ES-I3 (cell line): ENCODE results near the gene MATN1.
"Not testable (repeated sequence)": the region's sequence is repeated elsewhere in the genome, so short reads cannot be mapped to it uniquely, and the experiment has no call there.

Source experiments
- H3K36me3 ChIP-seq: 2 replicates; pipeline ENCODE4 v1.6.1; 2013; ENCODE audit warnings: mild to moderate bottlenecking, low read length, control low read depth, moderate library complexity; ENCODE audit not compliant: insufficient read depth
- H3K4me1 ChIP-seq: 2 replicates; pipeline ENCODE4 v1.6.1; 2013; ENCODE audit warnings: mild to moderate bottlenecking, control low read depth, low read length; ENCODE audit not compliant: insufficient read depth
- H3K9ac ChIP-seq: 2 replicates; pipeline ENCODE4 v1.6.1; 2013; ENCODE audit warnings: low read depth, mild to moderate bottlenecking, low read length, moderate library complexity
- H3K9me3 ChIP-seq: 2 replicates; pipeline ENCODE4 v1.6.1; 2013; ENCODE audit warnings: mild to moderate bottlenecking, low read length, moderate library complexity; ENCODE audit not compliant: control insufficient read depth, insufficient read depth

The MATN1 gene, protein sequence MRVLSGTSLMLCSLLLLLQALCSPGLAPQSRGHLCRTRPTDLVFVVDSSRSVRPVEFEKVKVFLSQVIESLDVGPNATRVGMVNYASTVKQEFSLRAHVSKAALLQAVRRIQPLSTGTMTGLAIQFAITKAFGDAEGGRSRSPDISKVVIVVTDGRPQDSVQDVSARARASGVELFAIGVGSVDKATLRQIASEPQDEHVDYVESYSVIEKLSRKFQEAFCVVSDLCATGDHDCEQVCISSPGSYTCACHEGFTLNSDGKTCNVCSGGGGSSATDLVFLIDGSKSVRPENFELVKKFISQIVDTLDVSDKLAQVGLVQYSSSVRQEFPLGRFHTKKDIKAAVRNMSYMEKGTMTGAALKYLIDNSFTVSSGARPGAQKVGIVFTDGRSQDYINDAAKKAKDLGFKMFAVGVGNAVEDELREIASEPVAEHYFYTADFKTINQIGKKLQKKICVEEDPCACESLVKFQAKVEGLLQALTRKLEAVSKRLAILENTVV

GRCh38 chr1:30723331-30723755 lies at the start of gene MATN1:
Gene MATN1 (minus strand): TSS chr1:30723585. CDS start chr1:30723551, 34 bp downstream.
- H3K9ac ChIP-seq = no peak within 1 kb of the TSS
- no peaks in the 10 kb centered on the region for H3K36me3 ChIP-seq
- H3K4me1 ChIP-seq = peaks cover 21% of the 10 kb centered on the region
- H3K9me3 ChIP-seq = no peaks in the 10 kb centered on the region

GRCh38 chr1:30771005-30771404 lies 47.6 kb upstream of the MATN1 start:
- Histone ChIP-seq H3K4me1 (0 out of 2 replicates have a peak, but pooled peaks cover 3% of the 10 kb centered on the region), H3K9ac (no peak overlapping the region), H3K36me3 (no peaks in the 10 kb centered on the region), H3K9me3 (no peaks in the 10 kb centered on the region)

GRCh38 chr1:30770150-30770549 lies 46.8 kb upstream of the MATN1 start:
- no peaks in the 10 kb centered on the region for H3K9me3 ChIP-seq
- H3K36me3 ChIP-seq = no peaks in the 10 kb centered on the region
- H3K4me1 ChIP-seq = 0 out of 2 replicates have a peak, but pooled peaks cover 3% of the 10 kb centered on the region
- H3K9ac ChIP-seq = no peak overlapping the region

DNA sequence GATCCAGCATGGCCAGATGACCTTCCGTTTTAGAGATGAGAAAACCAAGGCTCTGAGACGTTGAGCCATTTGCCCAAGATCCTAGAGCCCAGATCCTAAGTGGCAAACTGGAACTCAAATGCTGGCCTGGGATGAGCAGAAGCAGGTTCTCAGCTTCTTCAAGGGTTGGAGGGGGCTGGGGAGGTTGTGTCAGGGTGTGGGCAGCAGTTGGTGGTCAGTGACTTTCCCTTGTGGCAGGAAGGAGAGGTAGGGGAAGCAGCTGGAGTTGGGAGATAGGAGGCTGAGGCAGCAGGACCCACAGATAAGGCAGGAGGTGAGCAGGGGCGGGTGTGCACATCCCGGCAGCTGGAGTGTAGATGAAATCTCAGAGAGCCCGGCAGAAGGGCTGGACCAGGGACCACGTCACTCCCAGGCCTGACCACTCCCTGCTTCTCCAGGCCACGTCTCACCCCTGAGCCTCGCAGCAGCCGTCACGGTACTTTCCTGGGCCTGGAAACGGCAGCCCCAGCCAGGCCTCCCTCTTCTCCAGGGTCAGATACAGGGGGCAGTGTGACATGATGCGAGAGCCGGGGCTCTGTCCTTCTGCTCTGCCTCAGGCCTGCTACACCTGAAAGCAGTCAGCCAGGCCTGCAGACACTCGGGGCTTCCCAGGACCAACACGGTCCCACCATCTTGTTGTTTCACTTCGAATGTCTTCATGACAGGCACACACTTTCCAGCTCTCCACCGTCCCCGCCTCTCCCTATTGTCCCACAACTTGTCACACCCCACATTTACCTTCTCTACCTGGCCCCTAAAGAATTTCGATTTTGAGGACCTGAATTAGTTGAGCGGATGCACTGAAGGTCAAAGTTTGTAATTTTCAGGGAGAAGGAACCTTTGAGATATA lies 45.7 kb upstream of the MATN1 start:
- Histone ChIP-seq H3K36me3 (no peaks in the 10 kb centered on the region), H3K9me3 (no peaks in the 10 kb centered on the region), H3K9ac (no peak overlapping the region), H3K4me1 (0 out of 2 replicates have a peak, but pooled peaks cover 3% of the 10 kb centered on the region)

DNA sequence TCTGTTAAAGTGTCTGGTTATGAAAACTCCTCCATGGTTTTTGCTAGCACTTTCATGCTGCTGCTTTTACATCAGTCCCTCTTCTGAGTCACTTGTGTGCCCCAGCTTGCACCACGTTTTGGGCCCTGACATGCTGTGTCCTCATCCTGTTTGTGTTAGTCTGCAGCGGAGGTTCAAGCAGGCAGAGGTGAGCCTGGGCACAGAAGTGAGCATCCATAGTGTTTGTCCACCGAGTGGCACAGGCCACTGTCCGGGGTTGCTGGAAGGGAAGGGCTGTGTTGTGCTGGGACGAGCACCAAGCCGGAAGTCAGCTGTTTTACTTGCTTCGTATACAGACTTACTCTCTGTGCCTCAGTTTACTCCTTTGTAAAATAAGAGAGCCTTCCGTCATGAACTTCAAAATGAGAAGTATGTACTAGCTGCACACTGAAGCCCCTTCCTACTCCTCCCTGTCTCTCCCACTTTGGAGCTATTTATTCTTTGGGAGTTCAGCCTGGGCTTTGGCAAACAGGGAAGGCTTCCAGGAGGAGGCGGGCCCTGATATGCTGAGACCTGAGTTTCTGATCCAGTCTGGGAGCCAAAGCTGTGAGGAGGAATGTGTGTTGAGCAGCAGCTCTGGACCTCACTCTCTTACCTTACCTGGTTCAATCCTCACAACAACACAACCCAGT lies 44.9 kb upstream of the MATN1 start:
- Histone ChIP-seq H3K4me1 (peaks cover 3% of the 10 kb centered on the region; the same call in 1 of the 2 replicates), H3K9me3 (no peaks in the 10 kb centered on the region), H3K9ac (no peak overlapping the region), H3K36me3 (no peaks in the 10 kb centered on the region)

GRCh38 chr1:30766948-30767347 lies 43.6 kb upstream of the MATN1 start:
- not testable (repeated sequence) for H3K36me3 ChIP-seq, H3K4me1 ChIP-seq, H3K9me3 ChIP-seq, H3K9ac ChIP-seq

DNA sequence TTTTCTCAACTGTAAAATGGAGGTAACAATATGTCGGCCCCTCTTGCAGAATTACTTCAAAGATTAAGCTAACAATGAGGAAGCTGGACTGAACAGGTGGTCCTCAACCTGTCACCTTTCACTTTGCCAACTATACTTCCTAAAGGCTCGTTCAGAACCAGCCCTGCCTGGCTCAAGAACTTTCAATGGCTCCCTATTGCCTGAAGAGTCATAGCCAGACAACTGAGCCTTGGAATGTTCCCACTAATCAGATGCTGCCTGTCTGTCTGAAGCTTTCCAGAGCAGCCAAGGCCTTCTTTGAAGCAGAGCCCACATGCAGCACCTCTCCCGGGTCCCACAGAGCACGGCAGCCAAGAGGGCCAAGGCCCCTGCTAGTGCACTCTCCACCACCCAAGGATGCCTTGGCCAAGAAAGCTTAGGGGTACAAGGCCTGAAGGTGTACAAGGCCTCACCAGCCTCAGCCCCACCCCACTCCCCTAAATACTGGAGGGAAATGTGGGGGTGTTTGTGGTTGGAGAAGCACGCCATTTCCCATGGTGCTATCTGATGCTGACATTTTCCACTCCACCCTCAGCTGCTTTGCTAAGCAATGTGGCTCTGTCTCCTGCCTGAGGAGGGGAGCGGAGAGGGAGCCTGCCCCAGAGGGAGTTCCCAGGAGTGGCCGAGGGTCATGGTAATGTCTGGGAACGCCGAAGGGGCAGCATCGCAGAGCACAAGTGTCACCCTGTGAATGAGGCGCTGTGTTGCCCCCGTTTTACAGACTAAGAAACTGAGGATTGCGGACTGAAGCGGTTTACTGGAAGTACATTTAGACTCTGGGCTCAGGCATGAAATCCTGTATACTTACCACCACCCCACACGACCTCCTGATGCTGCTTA lies 42.4 kb upstream of the MATN1 start:
- Histone ChIP-seq H3K4me1 (peaks cover 19% of the 10 kb centered on the region), H3K9ac (no peak overlapping the region), H3K36me3 (no peaks in the 10 kb centered on the region), H3K9me3 (no peaks in the 10 kb centered on the region)

GRCh38 chr1:30764939-30765555 lies 41.7 kb upstream of the MATN1 start:
- Histone ChIP-seq H3K4me1 (peaks cover 20% of the 10 kb centered on the region), H3K9ac (no peak overlapping the region), H3K9me3 (no peaks in the 10 kb centered on the region), H3K36me3 (no peaks in the 10 kb centered on the region)

DNA sequence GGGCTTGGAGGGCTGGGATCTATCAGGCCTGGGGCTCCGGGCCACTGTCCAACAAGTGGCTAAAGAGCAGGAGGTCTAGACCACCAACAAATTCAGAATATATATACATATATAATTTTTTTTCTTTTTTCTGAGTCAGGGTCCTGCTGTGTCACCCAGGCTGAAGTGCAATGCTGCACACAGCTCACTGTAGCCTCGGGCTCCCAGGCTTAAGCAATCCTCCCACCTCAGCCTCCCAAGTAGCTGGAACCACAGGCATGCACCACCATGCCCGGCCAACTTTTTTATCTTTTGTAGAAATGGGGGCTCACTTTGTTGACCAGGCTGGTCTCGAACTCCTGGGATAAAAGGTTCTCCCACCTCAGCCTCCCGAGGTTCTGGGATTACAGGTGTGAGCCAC lies 41.0 kb upstream of the MATN1 start:
- H3K9ac ChIP-seq = no peak overlapping the region
- H3K36me3 ChIP-seq = no peaks in the 10 kb centered on the region
- no peaks in the 10 kb centered on the region for H3K9me3 ChIP-seq
- H3K4me1 ChIP-seq = peaks cover 20% of the 10 kb centered on the region

DNA sequence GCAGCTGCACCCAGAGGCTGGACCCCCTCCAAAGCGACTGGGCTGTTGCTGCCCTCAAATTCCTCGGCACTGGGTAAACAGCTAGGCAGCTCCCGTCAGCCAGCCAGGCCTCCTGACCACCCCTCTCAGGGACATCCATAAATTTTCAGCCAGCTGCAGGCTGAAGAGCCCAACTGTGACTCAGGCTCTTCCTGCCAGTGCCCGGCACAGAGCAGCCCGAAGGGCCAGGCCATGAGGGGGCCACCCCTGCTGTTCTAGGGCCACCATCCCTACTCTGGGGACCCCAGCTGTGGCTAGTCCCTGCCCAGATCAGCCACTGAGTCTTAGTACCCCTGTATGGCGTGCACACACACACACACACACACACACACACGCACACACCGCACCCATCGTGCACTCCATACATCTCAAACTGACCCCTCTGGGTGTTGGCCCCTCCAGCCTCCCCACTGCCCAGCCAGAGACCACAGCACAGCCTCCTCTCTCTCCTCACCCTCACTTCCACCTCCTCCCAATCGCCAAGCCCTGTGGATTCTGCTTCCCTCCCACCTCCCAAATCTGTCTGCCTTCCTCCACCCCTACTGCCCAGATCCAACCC lies 40.4 kb upstream of the MATN1 start:
- Histone ChIP-seq H3K9me3 (no peaks in the 10 kb centered on the region), H3K4me1 (peaks cover 20% of the 10 kb centered on the region), H3K36me3 (no peaks in the 10 kb centered on the region), H3K9ac (no peak overlapping the region)

DNA sequence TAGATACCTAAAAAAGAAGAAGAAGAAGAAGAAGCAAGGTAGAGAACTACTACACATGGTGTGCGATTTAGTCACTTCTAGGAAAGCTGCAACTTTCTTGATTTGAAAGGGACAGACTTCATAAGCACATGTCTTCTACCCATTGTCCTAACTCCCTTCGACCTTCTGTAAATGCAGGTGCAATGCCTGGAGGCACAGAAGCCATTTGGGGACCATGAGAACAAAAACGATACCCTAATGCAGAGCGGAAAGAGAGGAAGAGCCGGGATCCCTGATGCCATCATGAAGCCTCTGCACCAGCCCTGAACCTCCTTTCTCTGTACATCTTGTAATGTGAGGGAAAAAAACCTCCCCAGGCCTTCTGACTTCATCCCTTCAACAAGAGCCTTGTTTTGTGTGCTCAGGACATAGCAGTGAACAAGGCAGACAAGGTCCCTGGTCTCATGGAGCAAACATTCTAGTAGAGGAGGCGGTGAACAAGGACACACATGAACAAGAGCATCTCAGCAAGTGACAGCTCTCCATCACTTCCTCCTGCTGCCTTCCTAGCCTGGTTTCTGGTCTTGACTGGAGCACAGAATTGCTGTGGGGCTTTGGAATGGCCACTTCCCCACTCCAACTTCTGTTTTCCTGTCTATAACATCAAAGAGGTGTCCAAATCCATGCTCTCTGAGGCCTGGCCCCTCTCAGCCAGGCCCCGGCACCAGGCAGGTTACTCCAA lies 39.7 kb upstream of the MATN1 start:
- Histone ChIP-seq H3K4me1 (peaks cover 20% of the 10 kb centered on the region), H3K36me3 (no peaks in the 10 kb centered on the region), H3K9me3 (no peaks in the 10 kb centered on the region), H3K9ac (no peak overlapping the region)

GRCh38 chr1:30762152-30762929 lies 39.0 kb upstream of the MATN1 start:
- Histone ChIP-seq H3K4me1 (peaks cover 20% of the 10 kb centered on the region), H3K9me3 (no peaks in the 10 kb centered on the region), H3K9ac (no peak overlapping the region), H3K36me3 (no peaks in the 10 kb centered on the region)
